ENCODE measurements around the gene LAMA3. TPM values are rescaled to one million over a fixed set of nuclear protein-coding genes. Genes with fewer than 3 reads are reported as not detected.

LAMA3 gene
- total RNA-seq, 1 experiment from 2014 or later: 34.6 TPM

DNA sequence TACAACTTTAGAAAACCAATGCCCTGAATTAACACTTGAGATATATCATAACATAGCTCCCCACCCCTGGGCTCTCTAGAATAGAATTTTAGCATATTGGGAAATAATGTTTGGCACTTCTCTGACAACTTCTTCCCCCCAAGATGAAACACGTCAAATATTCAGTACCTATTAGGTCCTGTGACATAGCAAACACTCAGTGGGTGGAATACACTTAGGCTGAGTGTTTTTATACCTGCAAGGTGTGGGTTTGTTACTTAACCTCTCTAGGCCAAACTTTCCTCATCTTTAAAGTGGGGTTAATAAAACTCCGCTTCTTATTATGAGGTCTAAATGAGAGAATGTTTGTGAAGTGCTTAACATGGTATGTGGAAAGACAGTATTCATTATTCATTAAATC, 56.1 kb downstream of the LAMA3 start:
- Histone ChIP-seq H3K4me1 (no peaks in the 10 kb centered on the region), H3K27me3 (replicated peaks; ENCODE audit: control insufficient read depth, insufficient read depth, low read length) (no peaks in the 10 kb centered on the region), H3K36me3 (ENCODE audit: control insufficient read depth, insufficient read depth, low read length) (no peaks in the 10 kb centered on the region), H3K9me3 (no peaks in the 10 kb centered on the region), H3K4me3 (ENCODE audit: low read depth, low read length) (no peak overlapping the region)
- no TSS peak for BruUV-seq (replicated peaks)
- H3K27ac Mint-ChIP-seq (ENCODE audit: unreplicated experiment): no peak overlapping the region
- intact Hi-C loops (cut with micrococcal nuclease; ENCODE audit: unreplicated experiment): no loop called here
- DNase-seq: no peak
- H3K9me3 Mint-ChIP-seq (ENCODE audit: unreplicated experiment): no peaks in the 10 kb centered on the region
- H3K4me3 Mint-ChIP-seq (ENCODE audit: unreplicated experiment): no peak overlapping the region
- CTCF ChIA-PET: no interaction called here
- H3K4me1 Mint-ChIP-seq (ENCODE audit: low read depth, unreplicated experiment): no peaks in the 10 kb centered on the region
- peaks cover 11% of the 10 kb centered on the region for H3K36me3 Mint-ChIP-seq (ENCODE audit: insufficient read depth, unreplicated experiment)
- TF ChIP-seq, protein P1, sequence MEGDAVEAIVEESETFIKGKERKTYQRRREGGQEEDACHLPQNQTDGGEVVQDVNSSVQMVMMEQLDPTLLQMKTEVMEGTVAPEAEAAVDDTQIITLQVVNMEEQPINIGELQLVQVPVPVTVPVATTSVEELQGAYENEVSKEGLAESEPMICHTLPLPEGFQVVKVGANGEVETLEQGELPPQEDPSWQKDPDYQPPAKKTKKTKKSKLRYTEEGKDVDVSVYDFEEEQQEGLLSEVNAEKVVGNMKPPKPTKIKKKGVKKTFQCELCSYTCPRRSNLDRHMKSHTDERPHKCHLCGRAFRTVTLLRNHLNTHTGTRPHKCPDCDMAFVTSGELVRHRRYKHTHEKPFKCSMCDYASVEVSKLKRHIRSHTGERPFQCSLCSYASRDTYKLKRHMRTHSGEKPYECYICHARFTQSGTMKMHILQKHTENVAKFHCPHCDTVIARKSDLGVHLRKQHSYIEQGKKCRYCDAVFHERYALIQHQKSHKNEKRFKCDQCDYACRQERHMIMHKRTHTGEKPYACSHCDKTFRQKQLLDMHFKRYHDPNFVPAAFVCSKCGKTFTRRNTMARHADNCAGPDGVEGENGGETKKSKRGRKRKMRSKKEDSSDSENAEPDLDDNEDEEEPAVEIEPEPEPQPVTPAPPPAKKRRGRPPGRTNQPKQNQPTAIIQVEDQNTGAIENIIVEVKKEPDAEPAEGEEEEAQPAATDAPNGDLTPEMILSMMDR (IDR thresholded peaks at IDR 0.05; ENCODE audit: insufficient read depth in 1 of 2, low read depth in 1 of 2, low read length in 1 of 2, severe bottlenecking in 1 of 2, unreplicated experiment in 1 of 2): no peak
- POLR2A ChIA-PET: no interaction called here
- no peaks in the 10 kb centered on the region for H3K27me3 Mint-ChIP-seq (ENCODE audit: insufficient read depth, unreplicated experiment)

DNA sequence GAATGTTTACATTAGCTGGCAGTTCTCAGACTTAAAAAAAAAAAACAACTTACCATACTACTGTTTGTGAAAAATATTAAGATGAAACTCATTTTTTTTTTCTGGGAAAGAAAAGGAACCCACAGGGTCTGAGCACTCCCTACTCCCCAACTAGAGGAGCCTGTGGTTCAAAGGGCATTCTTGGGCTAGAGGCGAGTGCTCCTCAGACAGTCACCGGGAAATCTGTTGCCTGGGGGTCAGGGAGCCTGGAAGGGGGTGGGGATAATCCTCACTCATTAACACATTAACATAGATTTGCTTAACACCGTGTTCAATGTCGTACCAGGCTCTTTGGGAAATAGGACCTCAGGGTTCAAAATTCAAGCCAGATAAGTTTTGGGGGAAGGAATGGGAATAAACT, 57.6 kb downstream of the LAMA3 start:
- H3K27me3 Mint-ChIP-seq (ENCODE audit: insufficient read depth, unreplicated experiment): no peaks in the 10 kb centered on the region
- Histone ChIP-seq H3K9me3 (no peaks in the 10 kb centered on the region), H3K4me3 (ENCODE audit: low read depth, low read length) (no peak overlapping the region), H3K36me3 (ENCODE audit: control insufficient read depth, insufficient read depth, low read length) (no peaks in the 10 kb centered on the region), H3K4me1 (no peaks in the 10 kb centered on the region), H3K27me3 (replicated peaks; ENCODE audit: control insufficient read depth, insufficient read depth, low read length) (no peaks in the 10 kb centered on the region)
- no TSS peak for BruUV-seq (replicated peaks)
- H3K36me3 Mint-ChIP-seq (ENCODE audit: insufficient read depth, unreplicated experiment): peaks cover 11% of the 10 kb centered on the region
- intact Hi-C loops (cut with micrococcal nuclease; ENCODE audit: unreplicated experiment): no loop called here
- no peak overlapping the region for H3K4me3 Mint-ChIP-seq (ENCODE audit: unreplicated experiment)
- no peak for DNase-seq
- H3K27ac Mint-ChIP-seq (ENCODE audit: unreplicated experiment): no peak overlapping the region
- ChIA-PET POLR2A (no interaction called here), CTCF (no interaction called here)
- H3K4me1 Mint-ChIP-seq (ENCODE audit: low read depth, unreplicated experiment): no peaks in the 10 kb centered on the region
- no peaks in the 10 kb centered on the region for H3K9me3 Mint-ChIP-seq (ENCODE audit: unreplicated experiment)
- TF ChIP-seq, protein P1 (IDR thresholded peaks at IDR 0.05; ENCODE audit: insufficient read depth in 1 of 2, low read depth in 1 of 2, low read length in 1 of 2, severe bottlenecking in 1 of 2, unreplicated experiment in 1 of 2): no peak

DNA sequence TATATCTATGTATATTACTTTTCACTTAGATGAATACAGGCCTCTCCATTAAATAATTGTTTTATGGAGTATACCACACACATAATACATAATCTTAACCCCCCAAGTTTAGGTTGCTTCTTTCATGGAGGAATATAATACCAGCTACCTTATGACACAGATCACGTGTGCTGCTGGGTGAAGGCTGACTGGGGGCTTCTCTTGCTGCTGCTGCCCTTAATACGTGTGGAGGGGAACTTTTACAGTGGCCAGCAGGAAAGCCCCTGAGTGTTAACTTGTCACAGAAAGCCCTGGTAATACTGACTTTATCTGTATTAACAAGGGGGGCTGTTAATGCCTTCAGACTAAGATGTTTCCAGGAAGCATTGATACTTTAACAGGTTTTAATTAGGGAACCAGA, 63.1 kb downstream of the LAMA3 start:
- CTCF ChIA-PET: no interaction called here
- POLR2A ChIA-PET: no interaction called here
- Histone ChIP-seq H3K36me3 (ENCODE audit: control insufficient read depth, insufficient read depth, low read length) (no peaks in the 10 kb centered on the region), H3K4me1 (no peaks in the 10 kb centered on the region), H3K4me3 (ENCODE audit: low read depth, low read length) (no peak overlapping the region), H3K9me3 (no peaks in the 10 kb centered on the region), H3K27me3 (replicated peaks; ENCODE audit: control insufficient read depth, insufficient read depth, low read length) (no peaks in the 10 kb centered on the region)
- Mint-ChIP-seq H3K9me3 (ENCODE audit: unreplicated experiment) (no peaks in the 10 kb centered on the region), H3K4me1 (ENCODE audit: low read depth, unreplicated experiment) (no peaks in the 10 kb centered on the region), H3K27ac (ENCODE audit: unreplicated experiment) (no peak overlapping the region), H3K36me3 (ENCODE audit: insufficient read depth, unreplicated experiment) (peaks cover 11% of the 10 kb centered on the region), H3K27me3 (ENCODE audit: insufficient read depth, unreplicated experiment) (no peaks in the 10 kb centered on the region), H3K4me3 (ENCODE audit: unreplicated experiment) (no peak overlapping the region)
- TF ChIP-seq, protein P1 (IDR thresholded peaks at IDR 0.05; ENCODE audit: insufficient read depth in 1 of 2, low read depth in 1 of 2, low read length in 1 of 2, severe bottlenecking in 1 of 2, unreplicated experiment in 1 of 2): no peak
- no peak for DNase-seq
- no TSS peak for BruUV-seq (replicated peaks)
- intact Hi-C loops (cut with micrococcal nuclease; ENCODE audit: unreplicated experiment): no loop called here
